Measurements from ENCODE around the gene RHOB. TPM values are rescaled to one million over a fixed set of nuclear protein-coding genes. Genes with fewer than 3 reads are reported as not detected.

RHOB gene
- total RNA-seq, 1 donor from 2014 or later: 204 TPM

- Histone ChIP-seq H3K36me3 (ENCODE audit: control insufficient read depth, insufficient read depth, low read length) (no peaks in the 10 kb centered on the region), H3K4me3 (ENCODE audit: low read depth, low read length) (no peak overlapping the region), H3K27me3 (ENCODE audit: control insufficient read depth, insufficient read depth, low read length) (no peaks in the 10 kb centered on the region)
- TF ChIP-seq CTCF (IDR thresholded peaks at IDR 0.05; ENCODE audit: insufficient read depth, low read length, poor library complexity, severe bottlenecking): no peak
- DNase-seq (ENCODE audit: low read depth): no peak
Measured at GRCh38 chr2:20401489-20401835, 45.4 kb upstream of the RHOB start.

- no peak for DNase-seq (ENCODE audit: low read depth)
- no peaks in the 10 kb centered on the region for H3K36me3 ChIP-seq (ENCODE audit: control insufficient read depth, insufficient read depth, low read length)
- H3K4me3 ChIP-seq (ENCODE audit: low read depth, low read length): no peak overlapping the region
- TF ChIP-seq CTCF (IDR thresholded peaks at IDR 0.05; ENCODE audit: insufficient read depth, low read length, poor library complexity, severe bottlenecking): no peak
- H3K27me3 ChIP-seq (ENCODE audit: control insufficient read depth, insufficient read depth, low read length): no peaks in the 10 kb centered on the region
Measured at GRCh38 chr2:20403774-20404312, 43.0 kb upstream of the RHOB start.

GRCh38 chr2:20404950-20405349, 41.9 kb upstream of the RHOB start:
- H3K4me3 ChIP-seq (ENCODE audit: low read depth, low read length): no peak overlapping the region
- H3K36me3 ChIP-seq (ENCODE audit: control insufficient read depth, insufficient read depth, low read length): no peaks in the 10 kb centered on the region
- no peak for DNase-seq (ENCODE audit: low read depth)
- H3K27me3 ChIP-seq (ENCODE audit: control insufficient read depth, insufficient read depth, low read length): no peaks in the 10 kb centered on the region
- no peak for TF ChIP-seq CTCF (IDR thresholded peaks at IDR 0.05; ENCODE audit: insufficient read depth, low read length, poor library complexity, severe bottlenecking)

GRCh38 chr2:20409039-20409438, 37.8 kb upstream of the RHOB start:
- no peaks in the 10 kb centered on the region for H3K27me3 ChIP-seq (ENCODE audit: control insufficient read depth, insufficient read depth, low read length)
- TF ChIP-seq CTCF (IDR thresholded peaks at IDR 0.05; ENCODE audit: insufficient read depth, low read length, poor library complexity, severe bottlenecking): no peak
- no peak overlapping the region for H3K4me3 ChIP-seq (ENCODE audit: low read depth, low read length)
- H3K36me3 ChIP-seq (ENCODE audit: control insufficient read depth, insufficient read depth, low read length): no peaks in the 10 kb centered on the region
- DNase-seq (ENCODE audit: low read depth): no peak

GRCh38 chr2:20410556-20411277, 36.2 kb upstream of the RHOB start:
- H3K27me3 ChIP-seq (ENCODE audit: control insufficient read depth, insufficient read depth, low read length): no peaks in the 10 kb centered on the region
- no peak for DNase-seq (ENCODE audit: low read depth)
- H3K36me3 ChIP-seq (ENCODE audit: control insufficient read depth, insufficient read depth, low read length): no peaks in the 10 kb centered on the region
- H3K4me3 ChIP-seq (ENCODE audit: low read depth, low read length): no peak overlapping the region
- TF ChIP-seq CTCF (IDR thresholded peaks at IDR 0.05; ENCODE audit: insufficient read depth, low read length, poor library complexity, severe bottlenecking): no peak
